Hepatocyte (in vitro differentiated cells): Measurements from ENCODE around the gene CHST8.

Experiments used
- EZH2 ChIP-seq: fragments of 200-600 bp; sonication (generic); IDR thresholded peaks from 2 replicates; pipeline ENCODE4 v1.6.1; 2016; ENCODE audit warnings: antibody characterized with exemption, mild to moderate bottlenecking, borderline replicate concordance
- EZH2phosphoT487 ChIP-seq: fragments of 200-600 bp; sonication (generic); IDR thresholded peaks from one replicate; pipeline ENCODE4 v1.6.1; 2018; ENCODE audit warnings: antibody characterized with exemption, mild to moderate bottlenecking, low read depth, moderate library complexity; ENCODE audit not compliant: unreplicated experiment, severe bottlenecking
- TF ChIP-seq, protein P1 (sequence below): fragments of 200-600 bp; sonication (generic); IDR thresholded peaks from 2 replicates; pipeline ENCODE4 v1.5.1; 2016; ENCODE audit warnings: antibody characterized with exemption, mild to moderate bottlenecking; ENCODE audit not compliant: poor library complexity

DNA sequence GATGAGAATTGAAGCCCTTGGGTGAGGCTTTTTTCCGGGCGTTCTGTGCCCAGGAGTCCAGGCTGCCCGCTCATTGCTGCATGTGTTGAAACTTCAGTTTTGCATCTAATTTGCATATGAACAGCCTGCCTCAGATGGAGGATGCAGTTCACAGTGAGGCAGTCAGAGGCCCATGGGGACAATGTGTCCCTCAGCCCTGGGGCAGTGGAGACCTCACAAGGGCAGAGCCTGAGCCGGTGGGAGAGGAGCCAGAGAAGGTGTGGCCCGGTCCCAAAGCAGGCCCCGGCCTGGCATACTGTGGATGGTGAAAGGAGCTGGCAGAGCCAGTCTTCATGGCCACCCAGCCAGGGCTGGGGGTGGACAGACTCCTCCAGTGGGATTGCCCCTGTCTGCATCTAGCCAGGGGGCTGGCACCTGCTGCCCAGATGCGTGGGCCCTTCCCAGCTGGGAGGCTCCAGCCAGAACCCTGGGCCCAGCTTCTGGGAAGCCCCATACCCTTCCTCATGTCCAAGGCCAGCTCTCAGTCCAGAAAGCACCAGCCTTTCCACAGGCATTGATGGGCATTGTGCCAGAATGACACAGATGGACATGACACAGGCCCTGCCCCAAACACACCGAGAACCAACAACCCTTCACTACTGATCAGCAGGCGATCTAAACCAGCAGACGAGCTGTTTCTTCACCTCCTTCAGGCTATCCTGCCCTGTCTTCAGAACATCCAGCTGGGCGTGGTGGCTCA lies 142.0 kb downstream of the CHST8 start:
- TF ChIP-seq EZH2 (no peak), EZH2phosphoT487 (no peak)
- TF ChIP-seq, protein P1, sequence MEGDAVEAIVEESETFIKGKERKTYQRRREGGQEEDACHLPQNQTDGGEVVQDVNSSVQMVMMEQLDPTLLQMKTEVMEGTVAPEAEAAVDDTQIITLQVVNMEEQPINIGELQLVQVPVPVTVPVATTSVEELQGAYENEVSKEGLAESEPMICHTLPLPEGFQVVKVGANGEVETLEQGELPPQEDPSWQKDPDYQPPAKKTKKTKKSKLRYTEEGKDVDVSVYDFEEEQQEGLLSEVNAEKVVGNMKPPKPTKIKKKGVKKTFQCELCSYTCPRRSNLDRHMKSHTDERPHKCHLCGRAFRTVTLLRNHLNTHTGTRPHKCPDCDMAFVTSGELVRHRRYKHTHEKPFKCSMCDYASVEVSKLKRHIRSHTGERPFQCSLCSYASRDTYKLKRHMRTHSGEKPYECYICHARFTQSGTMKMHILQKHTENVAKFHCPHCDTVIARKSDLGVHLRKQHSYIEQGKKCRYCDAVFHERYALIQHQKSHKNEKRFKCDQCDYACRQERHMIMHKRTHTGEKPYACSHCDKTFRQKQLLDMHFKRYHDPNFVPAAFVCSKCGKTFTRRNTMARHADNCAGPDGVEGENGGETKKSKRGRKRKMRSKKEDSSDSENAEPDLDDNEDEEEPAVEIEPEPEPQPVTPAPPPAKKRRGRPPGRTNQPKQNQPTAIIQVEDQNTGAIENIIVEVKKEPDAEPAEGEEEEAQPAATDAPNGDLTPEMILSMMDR = no peak
